Measurements from ENCODE around the gene PHLDA2.

GRCh38 chr11:2912498-2912897, 16.7 kb downstream of the PHLDA2 start:
- TF ChIP-seq CTCF (IDR thresholded peaks at IDR 0.05 in 2 of 3, conservative IDR thresholded peaks at IDR 0.05 in 1 of 3; ENCODE audit: borderline replicate concordance in 1 of 3, insufficient read depth in 1 of 3, low read depth in 2 of 3, low read length in 2 of 3) (no peak), ELF1 (IDR thresholded peaks at IDR 0.05; ENCODE audit: borderline replicate concordance, low read depth) (no peak), POLR2AphosphoS5 (IDR thresholded peaks at IDR 0.05; ENCODE audit: low read depth, low read length) (peak; percentile 75), RAD21 (IDR thresholded peaks at IDR 0.05; ENCODE audit: low read depth) (no peak), SRF (IDR thresholded peaks at IDR 0.05; ENCODE audit: low read depth) (no peak), EZH2 (IDR thresholded peaks at IDR 0.05) (no peak)
